Measurements from ENCODE around the gene MPHOSPH10.

DNA sequence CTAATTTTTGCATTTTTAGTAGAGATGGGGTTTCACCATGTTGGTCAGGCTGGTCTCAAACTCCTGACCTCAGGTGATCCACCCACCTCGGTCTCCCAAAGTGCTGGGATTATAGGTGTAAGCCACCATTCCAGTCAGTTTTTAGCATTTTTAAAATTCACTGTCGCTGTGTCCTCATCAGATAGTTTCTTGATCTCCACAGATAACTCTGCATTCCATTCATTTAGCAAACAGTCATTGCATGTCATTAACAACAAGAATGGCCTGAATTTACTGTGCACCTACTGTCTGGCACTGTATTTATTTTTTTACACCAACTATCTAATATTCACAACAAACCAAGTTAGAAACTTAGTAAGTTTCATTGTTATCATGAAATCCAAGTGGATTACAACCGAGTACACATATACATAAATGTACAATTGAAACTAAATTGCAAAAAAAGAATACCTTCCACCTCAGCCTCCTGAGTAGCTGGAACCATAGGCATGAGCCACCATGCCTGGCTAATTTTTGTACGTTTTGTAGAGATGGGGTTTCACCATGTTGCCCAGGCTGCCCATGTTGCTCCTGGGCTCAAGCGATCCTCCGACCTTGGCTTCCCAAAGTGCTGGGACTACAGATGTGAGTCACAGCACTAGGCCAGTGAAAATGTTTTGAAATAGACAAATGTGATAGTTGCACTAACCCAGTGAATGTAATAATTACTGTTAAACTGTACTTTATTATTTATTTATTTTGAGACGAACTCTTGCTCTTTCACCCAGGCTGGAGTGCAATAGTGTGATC, 4.7 kb upstream of the MPHOSPH10 start:
- TF ChIP-seq SPI1 (IDR thresholded peaks at IDR 0.05; ENCODE audit: low read depth, low read length), result no peak
- TF ChIP-seq POLR2A (IDR thresholded peaks at IDR 0.05; ENCODE audit: low read depth, low read length), result no peak
- no peak for TF ChIP-seq TAF1 (IDR thresholded peaks at IDR 0.05; ENCODE audit: low read depth, low read length)
- no peak for TF ChIP-seq PAX5 (IDR thresholded peaks at IDR 0.05; ENCODE audit: insufficient read depth, low read length, severe bottlenecking)

Measured in GM12891 (cell line).